GM12872 (cell line): ENCODE results near the gene GIMAP8.

Experiments used
- CTCF ChIP-seq: IDR thresholded peaks from 3 replicates; pipeline ENCODE4 v1.5.1; 2011; ENCODE audit warnings: low read depth, mild to moderate bottlenecking, low read length, moderate library complexity; ENCODE audit not compliant: insufficient read depth

GIMAP8 gene

GRCh38 chr7:150404172-150404804, 46.1 kb upstream of the GIMAP8 start:
- TF ChIP-seq CTCF: no peak

DNA sequence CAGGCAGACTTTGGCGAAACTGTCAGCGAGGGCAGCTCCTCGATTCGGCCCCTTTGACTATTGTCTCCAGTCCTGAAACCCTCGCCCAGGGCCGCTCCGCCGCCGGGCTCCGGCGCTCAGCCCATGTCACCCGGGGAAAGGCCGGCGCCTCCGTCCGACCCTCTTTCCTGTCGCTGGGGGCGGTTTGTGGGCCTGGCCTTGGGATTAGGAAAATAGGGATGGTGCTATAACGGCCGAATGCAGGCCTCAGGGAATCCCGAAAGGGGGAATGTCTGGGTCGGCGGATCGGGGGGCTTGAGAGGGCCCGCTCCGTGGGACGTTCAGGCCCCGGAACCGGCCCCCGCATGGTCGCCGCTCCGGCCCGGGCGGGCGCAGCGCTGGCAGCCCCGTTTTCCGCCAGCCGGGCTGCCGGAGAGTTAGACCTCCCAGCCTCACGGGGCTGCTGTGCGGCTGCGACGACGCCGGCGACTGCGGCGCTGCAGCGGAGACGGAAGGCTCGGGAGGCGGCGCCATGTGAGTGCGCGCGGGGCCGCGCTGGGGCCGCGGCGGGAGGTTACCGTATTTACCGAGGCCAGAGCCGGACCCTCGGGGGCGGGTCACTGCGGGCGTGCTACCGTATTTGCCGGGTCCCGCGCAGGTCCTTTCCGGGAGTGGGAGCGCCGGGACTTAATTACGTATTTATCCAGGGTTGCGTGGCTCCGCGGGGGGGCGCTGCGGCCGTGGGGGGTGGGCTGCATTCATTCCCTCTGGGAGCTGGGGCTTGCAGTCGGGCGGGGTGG, 45.4 kb upstream of the GIMAP8 start:
- TF ChIP-seq CTCF: peak; percentile 22; the same call in 1 of the 3 replicates

GRCh38 chr7:150405584-150406311, 44.7 kb upstream of the GIMAP8 start:
- no peak for TF ChIP-seq CTCF

GRCh38 chr7:150406312-150406566, 44.2 kb upstream of the GIMAP8 start:
- TF ChIP-seq CTCF: no peak

GRCh38 chr7:150406567-150407421, 43.6 kb upstream of the GIMAP8 start:
- TF ChIP-seq CTCF: no peak

- TF ChIP-seq CTCF: no peak
Observed at GRCh38 chr7:150407588-150408392, 42.6 kb upstream of the GIMAP8 start.
